ENCODE data around the gene CELF2.

CELF2 gene

DNA sequence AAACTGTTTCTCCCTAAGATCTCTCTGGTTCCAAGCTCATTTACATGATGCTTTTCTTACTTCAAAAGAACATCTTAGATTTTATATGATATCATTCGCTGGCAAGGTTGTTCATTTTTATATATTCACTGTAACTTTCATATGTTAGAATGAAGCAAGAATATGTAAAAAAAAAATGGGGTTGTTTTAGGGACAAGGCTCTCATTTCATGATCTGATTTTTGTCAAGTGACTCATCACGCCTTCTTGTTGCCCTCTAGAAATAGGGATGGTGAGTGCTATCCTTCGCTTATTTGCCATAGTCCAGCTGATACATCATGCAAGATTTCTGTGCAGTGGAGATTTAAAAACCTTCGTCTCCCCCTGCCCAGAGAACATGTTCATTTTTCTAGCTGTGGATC is 14.0 kb upstream of the CELF2 start:
- H3F3A ChIP-seq (ENCODE audit: control insufficient read depth, insufficient read depth), result no peaks in the 10 kb centered on the region
- H3K27ac ChIP-seq (ENCODE audit: low read depth, low read length), result no peak overlapping the region
- no peaks in the 10 kb centered on the region for H3K4me1 ChIP-seq (ENCODE audit: control insufficient read depth, low read length)
- no peaks in the 10 kb centered on the region for H3K9me2 ChIP-seq (replicated peaks; ENCODE audit: control insufficient read depth, low read length)
- H3K4me2 ChIP-seq (ENCODE audit: low read length), result no peak overlapping the region
- no peaks in the 10 kb centered on the region for H3K9me3 ChIP-seq (ENCODE audit: control insufficient read depth, insufficient read depth, low read length)
- H3K79me2 ChIP-seq (ENCODE audit: control insufficient read depth, low read length), result no peaks in the 10 kb centered on the region
- H3K36me3 ChIP-seq (ENCODE audit: control insufficient read depth, low read length), result no peaks in the 10 kb centered on the region
- TF ChIP-seq, protein P1, sequence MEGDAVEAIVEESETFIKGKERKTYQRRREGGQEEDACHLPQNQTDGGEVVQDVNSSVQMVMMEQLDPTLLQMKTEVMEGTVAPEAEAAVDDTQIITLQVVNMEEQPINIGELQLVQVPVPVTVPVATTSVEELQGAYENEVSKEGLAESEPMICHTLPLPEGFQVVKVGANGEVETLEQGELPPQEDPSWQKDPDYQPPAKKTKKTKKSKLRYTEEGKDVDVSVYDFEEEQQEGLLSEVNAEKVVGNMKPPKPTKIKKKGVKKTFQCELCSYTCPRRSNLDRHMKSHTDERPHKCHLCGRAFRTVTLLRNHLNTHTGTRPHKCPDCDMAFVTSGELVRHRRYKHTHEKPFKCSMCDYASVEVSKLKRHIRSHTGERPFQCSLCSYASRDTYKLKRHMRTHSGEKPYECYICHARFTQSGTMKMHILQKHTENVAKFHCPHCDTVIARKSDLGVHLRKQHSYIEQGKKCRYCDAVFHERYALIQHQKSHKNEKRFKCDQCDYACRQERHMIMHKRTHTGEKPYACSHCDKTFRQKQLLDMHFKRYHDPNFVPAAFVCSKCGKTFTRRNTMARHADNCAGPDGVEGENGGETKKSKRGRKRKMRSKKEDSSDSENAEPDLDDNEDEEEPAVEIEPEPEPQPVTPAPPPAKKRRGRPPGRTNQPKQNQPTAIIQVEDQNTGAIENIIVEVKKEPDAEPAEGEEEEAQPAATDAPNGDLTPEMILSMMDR (IDR thresholded peaks at IDR 0.05; ENCODE audit: low read depth, low read length, poor library complexity, severe bottlenecking), result no peak
- no peak for TF ChIP-seq EZH2phosphoT487 (IDR thresholded peaks at IDR 0.05; ENCODE audit: borderline replicate concordance, low read length)
- H3K27me3 ChIP-seq (ENCODE audit: control insufficient read depth, low read length), result no peaks in the 10 kb centered on the region
- no peaks in the 10 kb centered on the region for H4K20me1 ChIP-seq (ENCODE audit: control insufficient read depth, insufficient read depth, low read depth, low read length)
- no peak overlapping the region for H3K4me3 ChIP-seq (ENCODE audit: low read length)

DNA sequence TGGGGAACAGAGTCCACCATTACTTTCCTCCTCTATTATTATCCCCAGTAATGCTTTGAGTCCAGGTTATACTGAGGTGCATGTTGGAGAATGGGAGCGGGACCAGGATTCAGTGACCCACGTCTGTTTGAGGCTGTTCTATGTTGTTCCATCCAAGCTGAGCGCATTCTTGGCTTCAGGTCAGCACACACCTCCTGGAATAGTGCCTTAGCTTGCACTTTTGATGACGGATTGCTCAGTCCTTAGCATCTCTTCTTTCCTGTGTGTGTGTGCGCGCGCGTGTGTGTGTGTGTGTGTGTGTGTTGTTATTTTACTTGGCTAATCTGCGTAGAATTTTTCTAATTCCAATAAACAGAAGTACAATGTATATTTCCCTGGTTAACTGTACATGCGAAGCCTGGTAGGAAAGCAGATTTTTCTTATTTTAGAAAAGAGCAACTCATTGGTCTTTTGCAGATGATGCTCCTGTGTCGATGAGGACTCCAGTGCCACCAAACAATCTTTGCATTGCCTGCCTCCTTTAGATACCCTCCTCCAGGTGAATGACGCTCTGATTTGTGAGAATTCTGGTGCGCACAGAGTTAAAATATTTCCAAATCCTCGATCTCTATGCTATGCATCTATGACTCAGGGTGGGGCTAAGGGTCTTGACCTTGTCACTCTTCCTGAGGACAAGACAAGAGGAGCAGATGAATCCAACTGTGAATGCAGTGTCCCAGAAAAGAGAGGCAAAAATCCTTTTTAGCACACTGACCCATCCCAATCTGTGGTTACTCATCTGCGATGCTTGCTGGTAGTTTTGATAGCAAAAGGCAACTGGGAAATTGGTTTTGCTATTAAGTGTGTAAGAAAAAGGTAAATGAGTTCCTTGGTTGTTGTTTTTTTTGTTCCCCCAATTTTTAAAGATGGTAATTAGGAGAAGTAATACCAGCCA is 13.3 kb upstream of the CELF2 start:
- no peak for TF ChIP-seq EZH2phosphoT487 (IDR thresholded peaks at IDR 0.05; ENCODE audit: borderline replicate concordance, low read length)
- TF ChIP-seq, protein P1 (IDR thresholded peaks at IDR 0.05; ENCODE audit: low read depth, low read length, poor library complexity, severe bottlenecking), result no peak
- Histone ChIP-seq H3K9me2 (replicated peaks; ENCODE audit: control insufficient read depth, low read length) (no peaks in the 10 kb centered on the region), H3K27me3 (ENCODE audit: control insufficient read depth, low read length) (no peaks in the 10 kb centered on the region), H3K36me3 (ENCODE audit: control insufficient read depth, low read length) (no peaks in the 10 kb centered on the region), H3K4me1 (ENCODE audit: control insufficient read depth, low read length) (no peaks in the 10 kb centered on the region), H3F3A (ENCODE audit: control insufficient read depth, insufficient read depth) (no peaks in the 10 kb centered on the region), H4K20me1 (ENCODE audit: control insufficient read depth, insufficient read depth, low read depth, low read length) (no peaks in the 10 kb centered on the region), H3K4me2 (ENCODE audit: low read length) (no peak overlapping the region), H3K79me2 (ENCODE audit: control insufficient read depth, low read length) (no peaks in the 10 kb centered on the region), H3K27ac (ENCODE audit: low read depth, low read length) (no peak overlapping the region), H3K9me3 (ENCODE audit: control insufficient read depth, insufficient read depth, low read length) (no peaks in the 10 kb centered on the region), H3K4me3 (ENCODE audit: low read length) (no peak overlapping the region)

DNA sequence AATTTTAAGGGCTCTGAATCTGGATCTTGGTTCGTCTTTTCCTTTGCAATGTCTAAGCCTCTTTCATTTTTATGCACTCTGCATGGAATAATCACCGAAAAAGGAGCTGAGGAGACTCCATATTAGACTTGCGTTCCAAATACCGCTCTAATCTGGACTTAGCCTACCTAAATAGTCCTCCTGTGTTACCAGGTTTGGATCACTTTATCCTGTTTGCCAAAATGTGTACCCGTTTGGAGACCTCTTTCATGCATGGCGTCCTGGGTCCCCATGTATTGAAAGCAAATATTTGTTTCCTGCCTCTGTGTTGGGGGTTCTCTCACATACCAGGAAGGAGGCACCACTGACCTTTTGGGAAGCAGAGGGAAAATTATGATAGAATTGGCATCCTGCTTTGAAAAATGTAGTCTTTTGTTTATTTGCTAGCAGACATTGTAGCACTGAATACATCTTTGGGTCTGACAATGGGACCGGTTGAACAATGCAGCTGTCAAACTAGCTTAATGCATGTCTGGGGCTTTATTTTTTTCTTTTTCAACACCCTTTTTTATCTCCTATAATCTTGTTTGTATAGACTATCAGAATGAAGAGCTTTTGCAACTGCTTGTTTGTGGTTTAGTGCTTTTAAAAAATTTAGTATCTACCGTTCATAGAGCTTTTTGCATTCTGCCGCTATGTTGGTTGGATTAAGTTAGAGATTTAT is 11.8 kb upstream of the CELF2 start:
- Histone ChIP-seq H3K4me3 (ENCODE audit: low read length) (no peak overlapping the region), H3K4me2 (ENCODE audit: low read length) (no peak overlapping the region), H3K79me2 (ENCODE audit: control insufficient read depth, low read length) (no peaks in the 10 kb centered on the region), H3K36me3 (ENCODE audit: control insufficient read depth, low read length) (no peaks in the 10 kb centered on the region), H3K27ac (ENCODE audit: low read depth, low read length) (no peak overlapping the region), H3K4me1 (ENCODE audit: control insufficient read depth, low read length) (no peaks in the 10 kb centered on the region), H3K27me3 (ENCODE audit: control insufficient read depth, low read length) (no peaks in the 10 kb centered on the region), H4K20me1 (ENCODE audit: control insufficient read depth, insufficient read depth, low read depth, low read length) (no peaks in the 10 kb centered on the region), H3K9me3 (ENCODE audit: control insufficient read depth, insufficient read depth, low read length) (no peaks in the 10 kb centered on the region), H3K9me2 (replicated peaks; ENCODE audit: control insufficient read depth, low read length) (no peaks in the 10 kb centered on the region), H3F3A (ENCODE audit: control insufficient read depth, insufficient read depth) (no peaks in the 10 kb centered on the region)
- no peak for TF ChIP-seq EZH2phosphoT487 (IDR thresholded peaks at IDR 0.05; ENCODE audit: borderline replicate concordance, low read length)
- TF ChIP-seq, protein P1 (IDR thresholded peaks at IDR 0.05; ENCODE audit: low read depth, low read length, poor library complexity, severe bottlenecking), result no peak

All from DOHH2 (cell line).